ACC112 (cell line): ENCODE measurements around the gene GLI3.

Experiments
- H2AFZ ChIP-seq: fragments of 200-600 bp; sonication (generic); one replicate; pipeline ENCODE4 v1.6.0; 2017; ENCODE audit warnings: antibody characterized with exemption, low read length; ENCODE audit not compliant: unreplicated experiment
- H3K27ac ChIP-seq: fragments of 200-600 bp; sonication (generic); 2 replicates; pipeline ENCODE4 v1.5.1; 2014; ENCODE audit warnings: low read depth, mild to moderate bottlenecking, antibody characterized with exemption, low read length, moderate library complexity
- H3K27me3 ChIP-seq: fragments of 200-600 bp; sonication (generic); 2 replicates; pipeline ENCODE4 v1.6.1; 2014; ENCODE audit warnings: mild to moderate bottlenecking, antibody characterized with exemption, low read length, moderate library complexity, mixed read lengths; ENCODE audit not compliant: insufficient read depth
- H3K36me3 ChIP-seq: fragments of 200-600 bp; sonication (generic); 2 replicates; pipeline ENCODE4 v1.6.1; 2016; ENCODE audit warnings: mild to moderate bottlenecking, antibody characterized with exemption, low read length, moderate library complexity, mixed read lengths; ENCODE audit not compliant: insufficient read depth
- H3K4me1 ChIP-seq: fragments of 200-600 bp; sonication (generic); one replicate; pipeline ENCODE4 v1.6.1; 2016; ENCODE audit warnings: low read length, mixed read lengths; ENCODE audit not compliant: insufficient read depth, unreplicated experiment, control insufficient read depth
- H3K4me3 ChIP-seq: fragments of 200-600 bp; sonication (generic); 2 replicates; pipeline ENCODE4 v1.5.1; 2014; ENCODE audit warnings: mild to moderate bottlenecking, low read depth, low read length
- H3K79me2 ChIP-seq: fragments of 200-600 bp; sonication (generic); one replicate; pipeline ENCODE4 v1.6.0; 2016; ENCODE audit warnings: low read length; ENCODE audit not compliant: control insufficient read depth, unreplicated experiment, insufficient read depth

GLI3 gene

DNA sequence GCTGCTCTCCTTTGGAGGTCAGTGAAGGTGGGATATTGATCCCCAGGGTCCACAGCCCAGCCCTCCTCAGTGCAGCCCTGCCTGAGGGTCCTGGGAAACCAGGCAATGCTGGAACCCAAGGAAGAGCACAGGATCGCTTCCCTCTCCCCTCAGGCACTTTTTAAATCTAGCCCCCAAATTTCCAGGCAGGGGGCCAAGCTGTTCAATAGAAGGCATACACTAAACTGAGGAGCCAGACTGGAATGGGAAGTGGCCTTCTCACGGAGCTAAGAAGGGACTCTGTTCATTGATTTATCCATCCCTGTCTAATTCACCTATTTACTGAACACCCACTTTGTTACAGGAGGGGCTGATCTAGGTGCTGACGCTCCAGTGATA, 60.3 kb downstream of the GLI3 start:
- Histone ChIP-seq H3K79me2 (peaks cover 4% of the 10 kb centered on the region), H3K36me3 (no peaks in the 10 kb centered on the region), H3K27me3 (no peaks in the 10 kb centered on the region), H3K4me1 (peaks cover 4% of the 10 kb centered on the region), H3K27ac (no peak overlapping the region), H2AFZ (no peak overlapping the region), H3K4me3 (no peak overlapping the region)

DNA sequence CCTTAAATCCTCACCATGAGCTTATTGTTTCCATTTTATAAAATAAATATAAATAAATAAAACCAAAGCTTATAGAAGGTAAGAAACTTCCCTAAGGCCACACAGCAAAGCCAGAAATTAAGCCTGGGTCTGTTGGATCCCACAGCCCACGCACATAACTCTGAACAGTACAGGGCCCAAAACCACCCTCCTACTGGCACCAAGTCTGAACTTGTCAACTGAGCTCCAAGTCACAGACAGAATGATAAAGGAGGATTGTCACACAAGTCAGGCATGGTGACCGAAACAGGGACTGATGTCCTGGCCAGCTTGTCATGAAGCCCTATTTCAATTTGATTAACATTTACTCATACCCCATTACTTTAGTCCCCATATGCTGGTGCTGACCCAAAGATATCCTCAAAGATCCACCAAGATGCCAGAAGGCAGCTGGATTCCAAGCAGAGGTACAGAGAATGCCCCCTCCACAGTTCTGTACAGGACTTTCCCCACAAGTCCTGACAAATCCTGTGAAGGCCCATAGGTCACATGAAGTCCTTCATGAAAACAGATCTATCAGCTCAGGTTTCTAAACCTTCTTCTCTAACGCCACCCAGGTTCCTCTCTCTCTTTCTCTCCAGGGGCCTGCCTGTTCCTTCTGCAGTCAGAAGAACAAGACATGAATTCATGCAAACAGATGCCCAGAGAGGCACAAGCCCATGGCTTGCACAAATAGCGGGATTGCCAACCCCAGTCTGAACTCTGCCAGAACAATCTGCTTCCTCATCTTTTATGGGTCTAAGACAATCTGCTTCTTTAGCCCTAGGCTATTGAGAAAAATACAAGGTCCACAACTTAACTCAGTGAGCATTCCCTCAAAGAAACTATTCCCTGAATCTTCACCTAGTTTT, 60.9 kb downstream of the GLI3 start:
- no peaks in the 10 kb centered on the region for H3K27me3 ChIP-seq
- H3K27ac ChIP-seq = no peak overlapping the region
- H3K79me2 ChIP-seq = peaks cover 4% of the 10 kb centered on the region
- H2AFZ ChIP-seq = no peak overlapping the region
- peaks cover under 1% of the 10 kb centered on the region for H3K4me1 ChIP-seq
- H3K36me3 ChIP-seq = no peaks in the 10 kb centered on the region
- H3K4me3 ChIP-seq = no peak overlapping the region

DNA sequence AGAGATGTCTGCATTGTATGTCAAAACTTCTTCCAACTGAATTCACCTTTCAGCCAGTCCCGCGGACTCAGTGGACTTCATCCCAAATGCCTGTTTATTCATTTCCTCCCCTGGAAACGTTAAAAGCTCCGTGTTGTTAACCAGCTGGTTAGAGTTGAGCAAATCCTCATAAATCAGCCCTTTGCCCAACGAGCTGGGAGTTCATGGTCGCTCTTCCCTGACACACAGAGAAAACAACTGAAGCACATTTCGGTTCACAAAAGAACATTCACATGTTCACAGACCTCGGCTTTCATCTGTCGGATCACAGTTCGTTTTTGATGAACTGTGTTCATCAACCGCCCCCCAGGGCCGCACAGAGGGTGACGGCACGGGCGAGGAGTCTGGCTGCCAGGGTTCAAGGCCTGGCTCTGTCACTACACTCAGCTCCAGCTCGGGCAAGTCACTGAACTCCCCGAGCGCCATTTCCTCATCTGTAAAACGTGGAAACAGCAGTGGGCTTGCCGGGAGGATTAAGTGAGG, 62.6 kb downstream of the GLI3 start:
- Histone ChIP-seq H3K27ac (no peak overlapping the region), H3K79me2 (peaks cover 4% of the 10 kb centered on the region), H3K4me3 (no peak overlapping the region), H3K36me3 (no peaks in the 10 kb centered on the region), H2AFZ (no peak overlapping the region), H3K27me3 (no peaks in the 10 kb centered on the region), H3K4me1 (peaks cover 8% of the 10 kb centered on the region)

DNA sequence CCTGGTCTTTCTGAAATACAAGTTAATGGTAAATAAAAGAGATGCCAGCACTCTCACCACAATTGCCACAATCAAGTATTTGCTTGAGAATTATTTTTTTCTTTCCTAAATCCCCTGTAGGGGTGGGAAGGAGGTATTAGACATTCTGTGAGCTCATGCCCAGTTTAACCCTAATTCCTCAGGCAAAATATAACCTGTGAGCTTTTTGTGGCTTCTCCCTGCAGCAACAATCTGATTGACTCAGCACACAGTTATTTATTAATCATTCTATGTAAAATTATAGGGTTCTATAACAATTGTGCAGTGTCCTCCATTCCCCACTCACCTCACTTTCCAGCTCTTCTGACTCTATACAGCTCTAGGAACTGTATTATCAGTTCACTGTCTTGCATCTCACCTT, 66.3 kb downstream of the GLI3 start:
- Histone ChIP-seq H2AFZ (no peak overlapping the region), H3K79me2 (peaks cover 5% of the 10 kb centered on the region), H3K27me3 (no peaks in the 10 kb centered on the region), H3K4me1 (peaks cover 8% of the 10 kb centered on the region), H3K4me3 (no peak overlapping the region), H3K36me3 (no peaks in the 10 kb centered on the region), H3K27ac (no peak overlapping the region)

DNA sequence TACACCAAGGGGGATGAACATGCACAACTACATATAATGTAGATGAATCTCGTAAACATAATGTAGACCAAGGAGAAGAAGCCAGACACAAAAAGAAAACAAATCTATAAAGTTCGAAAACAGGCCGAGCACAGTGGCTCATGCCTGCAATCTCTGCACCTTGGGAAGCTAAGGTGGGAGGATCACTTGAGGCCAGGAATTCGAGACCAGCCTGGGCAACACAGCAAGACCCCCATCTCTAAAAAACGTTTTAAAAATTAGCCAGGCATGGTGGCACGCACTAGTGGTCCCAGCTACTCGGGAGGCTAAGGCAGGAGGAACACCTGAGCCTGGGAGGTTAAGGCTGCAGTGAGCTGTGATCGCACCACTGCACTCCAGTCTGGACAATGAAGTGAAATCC, 68.5 kb downstream of the GLI3 start:
- Histone ChIP-seq H3K27me3 (no peaks in the 10 kb centered on the region), H3K4me3 (no peak overlapping the region), H3K27ac (no peak overlapping the region), H3K4me1 (peaks cover 8% of the 10 kb centered on the region), H3K79me2 (peaks cover 5% of the 10 kb centered on the region), H2AFZ (no peak overlapping the region), H3K36me3 (no peaks in the 10 kb centered on the region)

DNA sequence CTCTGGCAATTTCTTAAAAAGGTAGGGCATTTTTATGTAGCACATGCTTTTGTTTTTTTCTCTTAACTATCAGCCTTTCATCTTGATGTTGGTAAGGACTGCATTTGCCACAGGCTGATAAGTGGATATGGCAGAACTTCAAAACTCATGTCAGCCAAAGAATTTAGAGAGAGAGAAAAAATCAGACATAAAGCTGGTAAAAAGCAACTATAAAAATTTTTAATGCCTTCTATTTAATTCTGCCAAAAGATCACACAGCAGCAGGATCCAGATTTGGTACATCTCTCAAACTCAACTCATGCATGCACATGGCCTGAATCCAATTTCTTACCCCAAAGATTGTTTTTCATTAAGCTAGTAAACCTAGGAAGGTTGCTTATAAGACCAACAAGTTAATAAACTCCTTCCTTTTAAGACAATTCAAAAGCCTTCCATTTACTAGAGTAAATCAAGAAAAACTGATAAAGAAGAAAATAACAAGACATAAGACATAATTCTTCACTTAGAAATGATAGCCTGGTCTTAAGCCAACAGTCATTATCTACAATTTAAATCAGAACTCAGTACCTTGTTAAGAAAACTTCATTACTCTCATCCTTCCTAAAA, 69.3 kb downstream of the GLI3 start:
- H3K27me3 ChIP-seq = no peaks in the 10 kb centered on the region
- no peaks in the 10 kb centered on the region for H3K36me3 ChIP-seq
- peaks cover 8% of the 10 kb centered on the region for H3K4me1 ChIP-seq
- H3K4me3 ChIP-seq = no peak overlapping the region
- H2AFZ ChIP-seq = no peak overlapping the region
- no peak overlapping the region for H3K27ac ChIP-seq
- H3K79me2 ChIP-seq = peaks cover 5% of the 10 kb centered on the region

DNA sequence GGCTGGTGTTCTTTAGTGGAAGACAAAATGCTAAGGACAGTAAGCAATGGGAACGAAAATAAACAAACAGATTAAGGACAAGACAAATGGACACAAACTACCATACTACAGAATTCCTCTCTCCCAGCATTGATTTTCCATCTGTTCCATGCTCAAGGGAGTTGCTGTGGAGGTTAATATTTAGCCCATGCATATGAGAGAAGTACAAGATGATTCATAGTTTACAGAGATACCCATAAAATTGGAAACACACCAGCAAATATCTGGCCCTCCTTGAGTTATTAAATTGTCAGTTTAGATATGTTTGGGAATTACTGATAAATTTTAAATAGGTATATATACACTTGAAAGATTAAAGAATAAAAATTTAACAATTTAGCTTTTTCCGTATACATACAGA, 69.8 kb downstream of the GLI3 start:
- Histone ChIP-seq H3K4me1 (peaks cover 14% of the 10 kb centered on the region), H2AFZ (no peak overlapping the region), H3K27ac (no peak overlapping the region), H3K36me3 (no peaks in the 10 kb centered on the region), H3K27me3 (no peaks in the 10 kb centered on the region), H3K79me2 (peaks cover 5% of the 10 kb centered on the region), H3K4me3 (no peak overlapping the region)

DNA sequence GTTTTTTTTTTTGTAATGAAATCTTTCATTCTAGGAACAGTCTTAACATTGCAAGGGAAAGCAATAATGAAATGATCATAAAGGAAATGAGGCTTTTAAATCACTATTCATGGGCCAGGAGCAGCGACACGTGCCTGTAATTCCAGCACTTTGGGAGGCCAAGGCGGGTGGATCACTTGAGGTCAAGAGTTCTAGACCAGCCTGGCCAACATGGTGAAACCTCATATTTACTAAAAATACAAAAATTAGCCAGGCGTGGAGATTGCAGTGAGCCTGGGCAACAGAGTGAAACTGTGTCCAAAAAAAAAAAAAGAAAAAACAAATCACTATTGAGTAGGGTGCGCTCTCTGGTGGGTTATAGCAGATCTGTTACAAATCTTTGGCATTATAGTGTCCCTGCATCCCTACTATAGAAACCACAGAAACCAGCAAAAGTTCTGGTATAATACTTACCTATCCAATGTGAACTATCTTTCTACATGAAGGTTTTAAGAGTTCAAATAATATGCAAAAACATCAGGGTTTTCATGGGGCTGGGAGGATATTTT, 72.1 kb downstream of the GLI3 start:
- no peaks in the 10 kb centered on the region for H3K27me3 ChIP-seq
- peaks cover 5% of the 10 kb centered on the region for H3K79me2 ChIP-seq
- H3K4me3 ChIP-seq = no peak overlapping the region
- H2AFZ ChIP-seq = no peak overlapping the region
- peaks cover 21% of the 10 kb centered on the region for H3K4me1 ChIP-seq
- no peaks in the 10 kb centered on the region for H3K36me3 ChIP-seq
- no peak overlapping the region for H3K27ac ChIP-seq

DNA sequence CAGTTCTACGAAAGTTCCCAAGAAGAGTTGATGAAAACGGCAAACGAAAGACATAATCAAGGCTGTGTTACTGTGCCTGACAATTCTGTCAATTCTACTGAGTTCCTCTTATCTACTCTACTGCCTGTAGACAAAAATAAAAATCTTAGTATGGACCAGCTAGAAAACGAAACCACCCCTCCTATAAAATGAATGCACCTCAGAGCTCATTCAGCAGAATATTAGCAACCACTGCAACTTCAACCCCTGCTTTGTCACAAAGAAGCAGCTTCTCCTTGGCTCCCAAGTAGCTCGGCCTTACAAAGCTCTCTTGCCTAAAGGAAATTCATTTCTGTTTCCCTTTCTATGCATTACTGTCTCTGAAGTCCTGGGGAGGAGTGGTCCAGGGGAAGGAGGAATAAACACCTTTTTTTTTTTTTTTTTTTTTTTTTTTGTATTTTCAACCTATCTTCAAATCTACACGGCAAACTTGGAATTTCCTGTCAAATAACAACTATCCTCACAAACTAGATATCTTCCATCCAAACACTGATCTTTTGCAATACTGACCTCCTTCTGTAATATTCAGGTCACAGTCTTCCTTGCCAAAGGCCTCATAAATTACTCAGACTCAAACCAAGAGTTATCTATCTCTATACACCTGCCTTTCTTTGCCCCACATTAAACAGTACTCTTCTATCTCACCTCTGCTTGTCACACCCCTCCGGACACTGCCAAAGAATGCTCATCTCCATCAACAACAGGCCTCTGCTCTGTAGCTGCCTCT, 74.3 kb downstream of the GLI3 start:
- peaks cover 2% of the 10 kb centered on the region for H3K79me2 ChIP-seq
- H3K27ac ChIP-seq = peak overlapping the region; percentile 7
- H3K36me3 ChIP-seq = no peaks in the 10 kb centered on the region
- no peak overlapping the region for H3K4me3 ChIP-seq
- H2AFZ ChIP-seq = no peak overlapping the region
- peaks cover 21% of the 10 kb centered on the region for H3K4me1 ChIP-seq
- no peaks in the 10 kb centered on the region for H3K27me3 ChIP-seq

DNA sequence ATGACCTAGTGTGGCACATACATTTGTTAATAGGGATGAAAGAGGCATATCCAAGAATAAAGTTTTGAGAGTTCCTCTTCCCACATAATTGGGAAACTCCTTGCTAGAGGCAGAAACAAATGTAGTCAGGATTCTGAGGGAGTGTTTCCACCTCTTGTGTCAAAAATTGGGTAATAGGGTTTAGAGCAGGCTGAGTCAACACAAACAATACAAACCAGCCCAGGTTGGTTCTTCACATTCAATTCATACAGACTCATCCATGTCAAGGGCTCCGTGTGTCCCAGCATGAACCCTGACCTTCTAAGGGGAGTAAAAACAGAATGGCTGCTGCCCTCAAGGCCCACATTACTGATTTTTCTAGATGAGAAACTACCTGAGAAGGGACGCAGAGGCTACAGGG, 75.3 kb downstream of the GLI3 start:
- Histone ChIP-seq H2AFZ (no peak overlapping the region), H3K36me3 (no peaks in the 10 kb centered on the region), H3K27me3 (no peaks in the 10 kb centered on the region), H3K4me3 (no peak overlapping the region), H3K79me2 (no peaks in the 10 kb centered on the region), H3K4me1 (peaks cover 27% of the 10 kb centered on the region), H3K27ac (peak overlapping the region; percentile 15; the same call in 1 of the 2 replicates)
